Choroid plexus epithelial cell (primary cell): ENCODE data around the gene CTPS1.
A peak's percentile ranks its signal among the peaks of the same experiment; 100 is the strongest.

ENCODE experiments used
- DNase-seq: peaks from one replicate; pipeline ENCODE4 v3.0.0-alpha.2; 2010; ENCODE audit warnings: low read depth
- H3K4me3 ChIP-seq: 2 replicates; pipeline ENCODE4 v1.5.1; 2011; ENCODE audit warnings: low read depth, mild to moderate bottlenecking, control low read depth, low read length, moderate library complexity
- CTCF ChIP-seq: conservative IDR thresholded peaks from 2 replicates; pipeline ENCODE4 v1.5.1; 2011; ENCODE audit warnings: low read depth, mild to moderate bottlenecking, control low read depth, inconsistent platforms, low read length, moderate library complexity

The CTPS1 gene

GRCh38 chr1:40978886-40979240, 633 bp upstream of the CTPS1 start:
- no peak for DNase-seq
- H3K4me3 ChIP-seq, result peak overlapping the region; percentile 85
- no peak for TF ChIP-seq CTCF

GRCh38 chr1:40980068-40980452, 564 bp downstream of the CTPS1 start:
- DNase-seq, result no peak
- no peak for TF ChIP-seq CTCF
- peak overlapping the region; percentile 85 for H3K4me3 ChIP-seq

- no peak for TF ChIP-seq CTCF
- H3K4me3 ChIP-seq, result peak overlapping the region; percentile 85
- DNase-seq, result no peak
Observed at GRCh38 chr1:40980453-40981121, 1.1 kb downstream of the CTPS1 start.

- TF ChIP-seq CTCF, result no peak
- H3K4me3 ChIP-seq, result peak overlapping the region; percentile 42
- DNase-seq, result peak; percentile 50
Observed at GRCh38 chr1:40981691-40982448, 2.4 kb downstream of the CTPS1 start.

GRCh38 chr1:40982721-40983120, 3.2 kb downstream of the CTPS1 start:
- no peak for DNase-seq
- no peak for TF ChIP-seq CTCF
- H3K4me3 ChIP-seq, result no peak overlapping the region

- no peak for DNase-seq
- TF ChIP-seq CTCF, result no peak
- no peak overlapping the region for H3K4me3 ChIP-seq
Observed at GRCh38 chr1:40983286-40983685, 3.8 kb downstream of the CTPS1 start.

GRCh38 chr1:40984066-40984465, 4.6 kb downstream of the CTPS1 start:
- no peak for TF ChIP-seq CTCF
- DNase-seq, result peak; percentile 44
- no peak overlapping the region for H3K4me3 ChIP-seq
